ENCODE data around the gene DQX1. TPM values are rescaled to one million over a fixed set of nuclear protein-coding genes. Genes with fewer than 3 reads are reported as not detected.
A peak's percentile ranks its signal among the peaks of the same experiment; 100 is the strongest.
"Not testable (repeated sequence)": the region's sequence is repeated elsewhere in the genome, so short reads cannot be mapped to it uniquely, and the experiment has no call there.

Gene DQX1
- total RNA-seq, 2 experiments from 2014 or later, result 0.50 to 0.96 TPM

GRCh38 chr2:74474481-74474880, 51.5 kb downstream of the DQX1 start:
- intact Hi-C loops (cut with micrococcal nuclease), result no loop called here
- Mint-ChIP-seq H3K27ac (no peak overlapping the region), H3K9me3 (no peaks in the 10 kb centered on the region), H3K4me3 (no peak overlapping the region), H3K4me1 (ENCODE audit: low read depth) (peaks cover 22% of the 10 kb centered on the region), H3K36me3 (ENCODE audit: low read depth) (peaks cover 33% of the 10 kb centered on the region), H3K27me3 (no peaks in the 10 kb centered on the region)
- ChIA-PET POLR2A (interaction anchor here (1.0 to 2.9 kb wide), 3 partner anchors 8 to 21 kb away, joined by 3 to 43 read pairs (median 4); partner anchors contain the start of genes CCDC142 and TTC31), CTCF (interaction anchor here (0.7 to 3.8 kb wide), 7 partner anchors 8 to 114 kb away, joined by 3 to 20 read pairs (median 4); partner anchors contain the start of genes CCDC142, DQX1 and TTC31)
- DNase-seq (no peak), ATAC-seq (no peak)
- no peak for TF ChIP-seq CTCF (IDR thresholded peaks at IDR 0.05)

- CTCF ChIA-PET, result interaction anchor here (1.0 to 3.8 kb wide), 8 partner anchors 9 to 115 kb away, joined by 3 to 35 read pairs (median 6); partner anchors contain the start of genes CCDC142, TTC31 and WBP1
- Mint-ChIP-seq H3K27ac (peak overlapping the region; percentile 93), H3K36me3 (ENCODE audit: low read depth) (peaks cover 29% of the 10 kb centered on the region), H3K9me3 (no peaks in the 10 kb centered on the region), H3K4me1 (ENCODE audit: low read depth) (peaks cover 19% of the 10 kb centered on the region), H3K27me3 (no peaks in the 10 kb centered on the region), H3K4me3 (peak overlapping the region; percentile 95)
- POLR2A ChIA-PET, result interaction anchor here (0.6 to 3.2 kb wide), 17 partner anchors 8 to 736 kb away, joined by 3 to 43 read pairs (median 4); partner anchors contain the start of genes C2orf81, CCDC142, INO80B and TPRKB
- DNase-seq (no peak), ATAC-seq (no peak)
- no peak for TF ChIP-seq CTCF (IDR thresholded peaks at IDR 0.05)
- intact Hi-C loops (cut with micrococcal nuclease), result no loop called here
Observed at GRCh38 chr2:74472945-74473258, 53.1 kb downstream of the DQX1 start.

GRCh38 chr2:74472086-74472944, 53.7 kb downstream of the DQX1 start, which contains the start of gene MRPL53:
Gene MRPL53, minus strand, starts transcription at chr2:74472680. Its CDS starts 20 bp downstream, at chr2:74472660.
- CTCF ChIA-PET, result interaction anchor here (1.0 to 3.8 kb wide), 9 partner anchors 10 to 116 kb away, joined by 3 to 35 read pairs (median 5); partner anchors contain the start of genes CCDC142, TTC31 and WBP1
- H3K4me3 Mint-ChIP-seq, result peak within 1 kb of the TSS; percentile 95
- peak; percentile 96 for DNase-seq
- peaks cover 25% of the 10 kb centered on the region for H3K36me3 Mint-ChIP-seq (ENCODE audit: low read depth)
- peak; percentile 92 for ATAC-seq
- intact Hi-C loops (cut with micrococcal nuclease), result no loop called here
- no peak for TF ChIP-seq CTCF (IDR thresholded peaks at IDR 0.05)
- H3K4me1 Mint-ChIP-seq (ENCODE audit: low read depth), result peaks cover 16% of the 10 kb centered on the region
- POLR2A ChIA-PET, result interaction anchor here (0.7 to 3.2 kb wide), 17 partner anchors 8 to 735 kb away, joined by 3 to 43 read pairs (median 4); partner anchors contain the start of genes C2orf81, CCDC142, INO80B and TPRKB
- H3K9me3 Mint-ChIP-seq, result no peaks in the 10 kb centered on the region
- H3K27me3 Mint-ChIP-seq, result no peaks in the 10 kb centered on the region
- peak within 1 kb of the TSS; percentile 93 for H3K27ac Mint-ChIP-seq

- ChIA-PET POLR2A (interaction anchor here (0.8 to 3.2 kb wide), 9 partner anchors 10 to 734 kb away, joined by 3 to 43 read pairs (median 4); partner anchors contain the start of genes CCDC142, TPRKB, TTC31 and WBP1), CTCF (interaction anchor here (1.3 to 2.7 kb wide), 4 partner anchors 10 to 15 kb away, joined by 5 to 35 read pairs (median 9); partner anchors contain the start of genes CCDC142, TTC31 and WBP1)
- no peak for ATAC-seq
Observed at GRCh38 chr2:74471332-74472065, 54.5 kb downstream of the DQX1 start.

GRCh38 chr2:74470742-74471141, 55.3 kb downstream of the DQX1 start:
- H3K9me3 Mint-ChIP-seq; intact Hi-C loops (cut with micrococcal nuclease); ATAC-seq; DNase-seq; H3K27me3 Mint-ChIP-seq: not testable (repeated sequence)
- POLR2A ChIA-PET, result interaction anchor here (1.0 to 3.2 kb wide), 3 partner anchors 11 to 14 kb away, joined by 3 to 25 read pairs (median 4); partner anchors contain the start of gene WBP1
- H3K4me3 Mint-ChIP-seq, result peak overlapping the region; percentile 58
- H3K27ac Mint-ChIP-seq, result peak overlapping the region; percentile 76
- H3K36me3 Mint-ChIP-seq (ENCODE audit: low read depth), result peaks cover 22% of the 10 kb centered on the region
- CTCF ChIA-PET, result interaction anchor here (1.3 to 2.7 kb wide), 3 partner anchors 9 to 14 kb away, joined by 5 to 35 read pairs (median 8); partner anchors contain the start of genes CCDC142 and TTC31
- H3K4me1 Mint-ChIP-seq (ENCODE audit: low read depth), result peaks cover 19% of the 10 kb centered on the region

More at GRCh38 chr2:74471332-74472065, 54.5 kb downstream of the DQX1 start:
- H3K4me1 Mint-ChIP-seq (ENCODE audit: low read depth), result peaks cover 16% of the 10 kb centered on the region
- no peak for TF ChIP-seq CTCF (IDR thresholded peaks at IDR 0.05)
- H3K36me3 Mint-ChIP-seq (ENCODE audit: low read depth), result peaks cover 22% of the 10 kb centered on the region
- peak overlapping the region; percentile 95 for H3K4me3 Mint-ChIP-seq
- no peaks in the 10 kb centered on the region for H3K27me3 Mint-ChIP-seq
- peak overlapping the region; percentile 93 for H3K27ac Mint-ChIP-seq
- H3K9me3 Mint-ChIP-seq, result no peaks in the 10 kb centered on the region
- DNase-seq, result no peak
- intact Hi-C loops (cut with micrococcal nuclease), result no loop called here
